GM18526 (cell line): ENCODE results near the gene GPR161.

ENCODE experiments used
- POLR2A ChIP-seq: IDR thresholded peaks from 3 replicates; pipeline ENCODE4 v1.6.1; 2011; ENCODE audit not compliant: insufficient read length; ENCODE audit errors: extremely low read depth

Gene GPR161

DNA sequence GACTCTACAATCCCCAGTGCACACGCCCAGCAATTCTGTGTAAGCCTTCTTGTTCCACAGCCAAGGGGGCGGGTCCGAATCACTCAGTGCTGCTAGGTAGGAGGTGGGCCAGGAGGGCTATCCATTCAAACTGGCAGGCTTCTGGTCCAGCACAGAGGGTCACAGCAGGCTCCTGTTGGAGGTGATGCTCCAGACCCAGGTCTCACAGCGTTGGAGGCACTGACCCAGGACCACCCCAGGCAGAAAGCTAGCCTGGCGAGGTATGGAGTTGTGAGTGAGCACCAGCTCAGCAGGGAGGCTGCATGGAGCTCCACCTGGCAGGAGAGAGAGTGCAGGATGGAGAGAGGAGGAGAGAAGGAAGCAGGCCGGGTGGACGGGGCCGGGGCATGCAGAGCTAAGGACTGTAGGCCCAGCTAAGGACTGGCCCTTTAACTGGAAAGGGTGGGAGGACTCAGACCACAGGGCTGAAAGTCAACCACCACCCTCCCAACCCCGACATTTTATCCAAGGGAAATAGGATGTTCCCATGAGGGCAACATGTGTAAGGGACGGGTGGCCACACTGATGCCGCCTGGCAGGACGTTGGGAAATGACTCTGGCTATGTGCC, 38.7 kb downstream of the GPR161 start:
- TF ChIP-seq POLR2A, result no peak

DNA sequence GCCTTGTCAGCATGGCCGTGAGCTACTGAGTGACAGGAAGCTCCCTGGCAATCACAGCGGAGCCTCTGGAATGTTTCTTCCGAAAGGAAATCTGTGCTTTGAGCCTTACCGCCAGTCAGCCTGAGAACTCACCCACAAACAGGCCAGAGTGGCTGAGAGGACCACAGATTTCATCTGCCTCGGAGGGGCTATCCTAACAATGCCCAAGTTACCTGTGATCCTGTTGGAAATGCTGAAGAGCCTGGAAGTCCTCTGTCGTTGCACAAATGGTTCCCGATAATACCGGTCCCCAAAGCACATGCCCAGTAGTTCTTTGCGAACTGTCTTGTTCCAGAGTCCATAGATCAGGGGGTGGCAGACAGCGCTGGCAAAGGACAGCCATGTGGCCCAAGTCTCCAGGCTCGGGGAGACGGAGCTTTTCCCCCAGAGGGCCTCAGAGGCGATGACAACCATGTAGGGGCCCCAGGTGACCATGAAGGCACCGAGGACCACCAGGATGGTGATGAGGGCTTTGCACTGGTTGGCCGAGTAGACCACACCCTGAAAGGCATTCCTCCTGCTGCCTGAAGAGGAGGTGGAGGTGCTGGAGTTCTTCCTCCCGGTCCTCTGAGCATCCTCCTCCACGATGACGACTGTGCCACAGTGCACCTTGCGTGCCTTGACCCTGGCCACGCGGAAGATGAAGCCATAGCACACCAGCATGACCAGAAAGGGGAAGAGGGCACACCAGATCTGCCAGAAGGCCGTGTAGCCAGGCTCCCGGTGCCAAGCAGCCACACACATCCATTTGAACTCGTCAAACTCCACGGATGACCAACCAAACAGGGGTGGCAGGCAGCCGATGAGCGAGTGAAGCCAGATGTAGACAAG, 40.2 kb downstream of the GPR161 start:
- TF ChIP-seq POLR2A, result no peak

DNA sequence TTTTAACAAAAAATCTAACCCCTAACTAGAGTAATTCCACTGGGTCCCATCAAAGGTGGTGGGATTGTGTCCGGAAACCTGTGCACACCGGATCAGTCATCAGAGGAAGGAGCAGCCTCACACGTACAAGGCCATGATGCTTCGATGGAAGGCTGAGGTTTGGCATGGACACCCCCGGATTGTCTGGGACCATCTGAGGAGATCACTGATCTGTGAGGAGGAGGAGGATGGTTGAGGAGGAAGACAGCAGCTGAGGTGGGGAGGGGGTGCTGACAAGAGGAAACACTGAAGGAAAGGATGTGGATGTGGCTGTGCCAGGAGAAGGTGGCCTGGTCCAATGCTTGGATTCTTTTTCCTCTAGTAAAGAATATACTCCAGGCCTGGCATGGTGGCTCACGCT, 41.3 kb downstream of the GPR161 start:
- no peak for TF ChIP-seq POLR2A

- TF ChIP-seq POLR2A, result no peak
Measured at GRCh38 chr1:168093616-168094015, 43.1 kb downstream of the GPR161 start.

DNA sequence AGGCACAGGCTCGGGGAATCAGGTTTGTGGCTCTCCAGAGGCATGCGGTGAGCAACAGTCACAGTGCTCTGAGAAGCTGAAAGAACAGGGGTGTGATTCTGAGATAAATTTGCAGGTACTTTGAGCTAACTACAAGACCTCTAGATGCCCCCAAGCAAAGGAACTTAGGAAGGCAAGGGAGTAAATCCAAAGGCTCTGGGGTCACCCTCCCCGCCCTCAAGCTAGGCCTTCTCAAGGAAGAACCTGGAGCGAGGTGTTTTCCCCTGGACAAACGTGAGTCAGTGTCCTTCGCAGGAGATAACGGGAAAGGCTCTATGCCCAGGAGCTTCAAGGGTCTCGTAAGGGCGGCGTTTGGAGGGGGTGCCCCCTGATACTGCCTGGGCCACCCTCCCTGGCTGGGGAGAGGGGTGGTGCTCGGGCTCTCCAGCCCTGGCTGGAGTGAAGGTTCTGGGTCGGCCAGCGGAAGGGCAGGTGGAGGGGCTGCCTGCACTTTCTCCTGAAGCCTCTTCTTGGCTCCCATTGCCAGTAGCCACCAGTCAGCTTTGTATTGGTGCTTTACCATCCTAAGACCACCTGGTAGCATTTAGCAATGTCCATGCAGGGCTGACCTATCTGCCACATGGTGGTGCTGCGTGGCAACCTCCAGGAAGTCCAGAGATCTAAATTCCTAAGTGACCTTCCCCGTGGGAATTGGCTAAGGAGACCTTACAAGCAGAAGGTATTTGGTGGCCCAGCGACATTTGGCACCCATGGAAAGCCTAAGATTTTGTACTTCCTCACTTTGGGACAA, 44.0 kb downstream of the GPR161 start:
- no peak for TF ChIP-seq POLR2A

DNA sequence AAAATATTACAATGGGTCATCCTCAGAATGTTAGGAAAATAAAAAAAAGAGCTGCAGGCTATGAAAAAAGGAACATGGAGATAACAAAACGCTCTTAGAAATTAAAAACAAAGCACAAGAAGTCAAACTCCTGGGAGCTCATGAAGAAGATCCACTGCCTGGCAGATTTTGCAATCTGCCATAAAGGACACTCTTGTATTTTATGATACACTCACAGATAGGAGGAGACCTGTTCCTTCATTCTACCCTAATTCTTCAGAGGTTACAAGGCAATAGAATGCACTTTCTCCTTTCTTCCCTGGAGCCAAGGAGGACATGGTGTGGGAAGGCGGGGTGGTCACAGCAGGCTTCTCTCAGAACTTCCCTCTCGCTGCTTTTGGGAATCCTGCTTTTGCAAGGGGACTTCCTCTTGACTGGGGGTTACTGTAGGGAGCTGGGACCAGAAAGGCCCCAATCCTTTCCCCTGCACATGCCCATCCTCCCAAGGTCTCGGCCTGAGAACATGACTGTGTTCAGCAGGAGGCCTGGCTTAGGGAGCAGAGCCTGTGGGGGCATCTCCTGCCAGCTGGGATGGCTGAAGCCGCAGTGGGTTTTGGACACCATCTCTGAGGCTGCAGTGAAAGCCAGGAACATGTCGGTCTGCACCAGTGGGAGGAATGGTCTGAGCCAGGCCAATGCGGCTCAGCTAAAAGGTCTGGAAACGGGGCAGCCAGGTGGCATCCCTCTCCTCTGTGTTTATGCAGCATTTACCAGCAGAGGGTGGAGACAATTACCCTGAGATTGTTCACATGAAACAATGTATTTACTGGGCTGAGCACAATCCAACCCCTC, 44.8 kb downstream of the GPR161 start:
- no peak for TF ChIP-seq POLR2A

DNA sequence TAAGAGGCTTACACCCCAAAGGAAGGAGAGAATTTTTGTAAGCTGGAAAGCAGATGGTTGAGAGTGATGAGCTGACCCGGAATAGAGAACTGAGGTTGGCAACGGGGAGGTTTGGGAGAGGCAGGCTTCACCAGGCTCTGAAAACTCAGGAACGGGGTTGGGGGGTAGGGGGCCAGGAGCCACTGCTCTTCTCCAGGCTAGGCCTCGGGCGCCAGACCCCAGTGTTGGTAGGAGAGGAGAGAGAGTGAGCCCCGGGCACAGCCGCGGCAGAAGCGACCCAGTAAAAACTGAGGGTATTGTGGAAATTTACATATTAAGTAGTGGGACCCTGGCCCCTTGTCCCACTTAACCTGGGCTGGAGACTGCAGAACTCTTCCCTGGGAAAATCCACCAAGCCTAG, 45.7 kb downstream of the GPR161 start:
- TF ChIP-seq POLR2A, result no peak

DNA sequence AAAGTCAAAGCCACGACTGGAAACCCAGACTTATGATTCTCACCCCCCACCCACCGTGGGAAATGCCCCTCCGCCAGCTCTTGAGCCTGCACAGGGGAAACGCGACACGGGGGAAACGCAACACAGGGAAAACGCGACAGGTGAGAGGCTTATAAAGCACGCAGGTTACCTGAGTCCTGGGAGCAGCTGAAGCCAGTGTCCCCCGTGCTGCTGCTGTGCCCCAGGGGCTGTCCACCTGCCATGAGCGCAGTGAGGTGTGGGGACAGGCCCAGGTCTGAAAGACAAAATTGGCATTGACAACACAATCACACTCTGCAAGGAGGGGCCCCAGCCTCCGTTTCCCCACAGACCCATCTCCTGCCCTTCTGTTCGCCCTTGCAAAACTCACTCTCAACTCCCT, 46.3 kb downstream of the GPR161 start:
- TF ChIP-seq POLR2A, result no peak

GRCh38 chr1:168089979-168090337, 46.8 kb downstream of the GPR161 start:
- no peak for TF ChIP-seq POLR2A

DNA sequence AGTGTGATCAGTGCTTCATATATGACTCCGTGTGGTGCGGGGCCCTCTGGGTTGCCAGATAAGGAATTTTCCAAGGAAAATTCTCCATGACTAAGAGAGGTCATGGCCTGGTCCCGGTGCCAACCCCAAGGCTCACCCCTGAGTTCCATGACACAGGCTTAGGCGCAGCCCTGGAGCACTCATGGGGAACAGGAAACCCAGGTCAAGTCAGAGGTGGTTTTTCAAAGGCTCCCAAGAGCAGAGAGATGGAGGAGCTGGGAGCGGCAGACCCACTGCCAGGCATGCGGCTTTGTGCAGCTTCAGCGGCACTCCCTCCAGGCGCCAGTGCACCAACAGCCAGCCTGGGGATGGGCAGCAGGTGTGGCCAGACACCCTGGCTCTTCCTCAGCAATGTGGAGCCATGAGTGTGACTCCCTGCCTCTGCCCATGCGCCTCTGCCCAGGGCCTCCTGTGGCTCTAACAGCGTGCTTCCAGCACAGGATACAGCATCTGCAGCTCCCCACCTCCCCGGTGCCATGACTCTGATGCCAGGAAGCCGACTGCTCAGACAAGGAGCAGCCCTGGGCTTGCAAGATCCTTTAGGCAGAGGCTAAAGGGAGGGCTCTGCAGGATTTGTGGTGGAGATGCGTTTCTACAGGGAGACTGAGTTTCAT, 47.3 kb downstream of the GPR161 start:
- no peak for TF ChIP-seq POLR2A

DNA sequence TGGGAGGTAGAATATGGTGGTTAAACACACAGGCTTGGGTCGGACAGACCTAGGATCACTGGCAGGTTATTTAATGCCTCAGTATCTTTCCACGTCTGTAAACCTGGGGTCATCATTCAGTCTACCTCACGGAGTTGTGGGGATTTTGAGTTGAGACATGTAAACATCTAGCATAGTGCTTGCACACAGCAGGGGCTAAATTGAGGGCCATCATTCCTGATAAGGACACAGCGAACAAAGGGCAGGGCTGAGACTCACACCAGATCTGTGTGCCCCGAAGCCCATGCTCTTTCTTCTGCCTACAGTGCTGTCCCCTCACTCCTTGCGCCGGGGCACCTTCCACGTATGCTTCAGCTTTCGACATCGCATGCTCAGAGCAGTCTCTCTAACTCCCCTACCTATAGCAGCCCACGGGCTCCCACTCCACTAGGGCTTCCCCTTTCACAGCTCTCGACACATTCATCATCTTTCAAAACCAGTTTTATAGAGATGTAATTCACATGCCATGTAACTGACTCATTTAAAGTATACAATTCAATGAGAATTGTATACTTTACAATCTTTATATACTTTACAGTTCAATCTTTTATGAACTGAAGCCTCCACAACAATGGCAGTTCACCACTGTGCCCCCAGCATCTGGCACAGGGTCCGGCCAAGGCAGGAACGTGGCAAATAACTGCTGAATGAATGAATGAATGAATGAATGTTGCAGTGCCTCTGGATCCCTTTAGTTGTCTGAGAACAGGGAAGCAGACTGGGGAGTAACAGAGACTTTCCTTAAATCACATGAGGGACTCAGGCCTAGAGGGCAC, 48.0 kb downstream of the GPR161 start:
- no peak for TF ChIP-seq POLR2A

GRCh38 chr1:168087696-168088095, 49.0 kb downstream of the GPR161 start:
- no peak for TF ChIP-seq POLR2A

DNA sequence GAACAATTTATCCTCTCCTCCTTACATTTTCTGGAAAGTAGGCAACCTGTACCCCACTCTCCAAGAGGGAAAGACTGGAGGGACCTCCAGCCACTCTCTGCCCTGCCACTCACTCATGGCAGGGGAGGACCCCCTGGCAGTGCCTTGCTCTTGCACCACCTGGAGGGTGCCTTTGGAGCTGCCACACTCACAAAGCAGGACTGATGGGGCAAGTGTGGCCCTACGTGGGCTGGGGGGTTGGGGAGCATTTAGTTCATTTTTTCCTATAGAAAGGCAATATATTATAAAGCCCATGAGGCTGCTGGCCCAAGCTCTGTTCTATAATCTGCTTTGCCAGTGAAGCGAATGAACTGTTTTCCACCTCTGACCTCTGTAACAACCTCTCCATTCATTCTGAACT, 50.3 kb downstream of the GPR161 start:
- TF ChIP-seq POLR2A, result no peak

GRCh38 chr1:168085401-168085872, 51.3 kb downstream of the GPR161 start:
- TF ChIP-seq POLR2A, result no peak
